ENCODE measurements around the gene CARS1.

Gene CARS1

DNA sequence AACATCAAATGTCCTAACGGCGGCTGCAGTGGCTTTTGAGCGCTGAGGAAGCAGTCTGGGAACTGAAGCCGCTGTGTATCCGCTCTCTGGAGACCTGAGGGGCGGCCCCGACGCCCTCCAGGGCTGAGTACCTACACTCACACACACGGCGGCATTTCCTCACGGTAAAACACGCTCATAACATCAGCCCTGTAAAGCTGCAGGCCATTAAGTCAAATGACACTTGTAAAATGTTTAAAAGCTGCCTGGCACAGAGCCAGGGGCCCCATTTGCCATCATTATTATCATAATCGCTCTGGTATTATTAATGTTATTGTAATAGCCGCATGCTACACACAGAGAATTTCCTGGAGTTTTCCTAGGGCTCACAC lies 5.1 kb downstream of the CARS1 start:
- Histone ChIP-seq H3K27ac (no peak overlapping the region), H3K4me3 (ENCODE audit: low read depth in 1 of 2, low read length in 1 of 2) (no peak overlapping the region), H3K27me3 (no peaks in the 10 kb centered on the region), H3K4me1 (ENCODE audit: control insufficient read depth in 1 of 2, insufficient read depth in 1 of 2, low read depth in 1 of 2, low read length in 1 of 2) (peaks cover 12 to 15% of the 10 kb centered on the region in 2 experiments), H3K36me3 (peaks cover 39% of the 10 kb centered on the region), H3K9me3 (no peaks in the 10 kb centered on the region)
- no peak for TF ChIP-seq CTCF (IDR thresholded peaks at IDR 0.05)

DNA sequence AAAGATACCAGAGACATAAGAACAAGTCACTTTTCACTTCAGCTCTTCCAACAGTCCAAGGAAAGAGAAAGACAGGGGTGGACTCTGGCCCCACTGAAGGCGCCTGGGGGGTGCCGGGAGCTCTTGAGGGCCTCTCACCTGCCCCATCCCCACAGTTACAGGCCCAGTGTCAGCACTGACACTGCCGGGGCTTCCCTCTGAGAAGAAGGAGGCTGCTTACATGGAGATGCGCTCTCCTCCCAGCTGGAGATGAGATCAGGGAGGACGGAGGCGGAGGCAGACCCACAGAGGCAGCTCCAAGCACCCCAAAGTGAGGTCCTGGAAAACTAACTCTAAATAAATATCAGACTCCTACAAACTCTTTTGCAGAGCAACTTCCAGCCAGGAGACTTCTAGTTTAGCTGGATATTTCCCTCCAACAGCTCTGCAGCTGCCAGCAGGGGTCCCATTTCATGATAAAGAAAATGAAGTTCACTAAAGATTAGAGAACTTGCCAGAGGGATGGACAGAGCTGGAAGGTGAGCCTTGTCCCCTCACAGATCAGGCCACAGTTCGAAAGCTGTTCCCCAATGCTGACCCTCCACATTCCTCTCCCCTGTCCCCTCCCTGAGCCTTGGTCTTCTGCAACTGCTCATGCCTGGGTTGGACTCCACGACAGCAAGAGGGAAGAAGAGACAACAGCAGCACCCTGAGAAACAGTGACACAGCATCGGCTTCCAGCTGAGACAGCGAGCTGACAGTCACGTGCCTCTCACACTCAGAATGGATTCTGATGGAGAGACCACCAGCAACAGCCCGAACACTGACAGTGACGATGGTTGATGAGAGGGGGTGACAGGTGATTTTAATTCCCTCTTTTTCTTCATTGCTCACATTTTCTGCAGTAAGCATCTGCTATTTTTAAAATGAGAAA lies 5.8 kb downstream of the CARS1 start:
- H3K4me3 ChIP-seq (ENCODE audit: low read depth in 1 of 2, low read length in 1 of 2), result no peak overlapping the region
- H3K27me3 ChIP-seq, result no peaks in the 10 kb centered on the region
- H3K36me3 ChIP-seq, result peaks cover 45% of the 10 kb centered on the region
- TF ChIP-seq CTCF (IDR thresholded peaks at IDR 0.05), result no peak
- no peaks in the 10 kb centered on the region for H3K9me3 ChIP-seq
- H3K27ac ChIP-seq, result no peak overlapping the region
- peaks cover 11 to 13% of the 10 kb centered on the region in 2 experiments for H3K4me1 ChIP-seq (ENCODE audit: control insufficient read depth in 1 of 2, insufficient read depth in 1 of 2, low read depth in 1 of 2, low read length in 1 of 2)

GRCh38 chr11:3050386-3051195 lies 6.6 kb downstream of the CARS1 start:
- Histone ChIP-seq H3K36me3 (peaks cover 53% of the 10 kb centered on the region), H3K9me3 (no peaks in the 10 kb centered on the region), H3K27me3 (no peaks in the 10 kb centered on the region), H3K4me1 (ENCODE audit: control insufficient read depth in 1 of 2, insufficient read depth in 1 of 2, low read depth in 1 of 2, low read length in 1 of 2) (peaks cover 10 to 13% of the 10 kb centered on the region in 2 experiments), H3K4me3 (ENCODE audit: low read depth in 1 of 2, low read length in 1 of 2) (no peak overlapping the region), H3K27ac (no peak overlapping the region)
- TF ChIP-seq CTCF (IDR thresholded peaks at IDR 0.05), result no peak

- no peak overlapping the region for H3K4me3 ChIP-seq (ENCODE audit: low read depth in 1 of 2, low read length in 1 of 2)
- no peak overlapping the region for H3K27ac ChIP-seq
- no peaks in the 10 kb centered on the region for H3K9me3 ChIP-seq
- H3K27me3 ChIP-seq, result no peaks in the 10 kb centered on the region
- H3K4me1 ChIP-seq (ENCODE audit: control insufficient read depth in 1 of 2, insufficient read depth in 1 of 2, low read depth in 1 of 2, low read length in 1 of 2), result peaks cover 9 to 12% of the 10 kb centered on the region in 2 experiments
- H3K36me3 ChIP-seq, result peaks cover 61% of the 10 kb centered on the region
- TF ChIP-seq CTCF (IDR thresholded peaks at IDR 0.05), result no peak
Measured at GRCh38 chr11:3049430-3050243, 7.6 kb downstream of the CARS1 start.

DNA sequence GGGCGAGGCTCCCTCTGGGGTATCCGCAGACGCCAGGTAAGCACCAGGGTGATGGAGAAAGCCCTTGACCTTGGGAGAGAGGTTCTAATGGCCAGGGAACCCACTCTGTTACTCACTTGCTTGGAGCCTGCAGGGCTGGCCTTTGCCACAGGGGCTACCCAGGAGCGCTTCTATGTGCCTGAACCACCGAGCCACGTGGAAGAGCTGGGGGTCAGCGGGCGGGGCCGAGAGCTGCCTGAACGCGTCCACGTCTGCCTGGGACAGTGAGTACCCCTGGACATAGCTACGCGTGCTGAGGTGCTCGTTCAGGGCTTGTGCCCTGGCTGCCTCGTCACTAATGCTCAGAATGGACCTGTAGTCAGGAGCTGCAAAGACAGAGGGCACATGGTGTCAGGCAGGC lies 9.6 kb downstream of the CARS1 start:
- Histone ChIP-seq H3K9me3 (no peaks in the 10 kb centered on the region), H3K27me3 (no peaks in the 10 kb centered on the region), H3K27ac (no peak overlapping the region), H3K4me3 (ENCODE audit: low read depth in 1 of 2, low read length in 1 of 2) (no peak overlapping the region), H3K4me1 (ENCODE audit: control insufficient read depth in 1 of 2, insufficient read depth in 1 of 2, low read depth in 1 of 2, low read length in 1 of 2) (peaks cover 9 to 12% of the 10 kb centered on the region in 2 experiments), H3K36me3 (peaks cover 69% of the 10 kb centered on the region)
- no peak for TF ChIP-seq CTCF (IDR thresholded peaks at IDR 0.05)
